GM18951 (cell line): ENCODE data around the gene CDC42EP3.

Experiments
- POLR2A ChIP-seq: IDR thresholded peaks from 4 replicates; pipeline ENCODE4 v1.6.1; 2011; ENCODE audit warnings: mild to moderate bottlenecking; ENCODE audit not compliant: insufficient read length, insufficient read depth; ENCODE audit errors: extremely low read depth
- in situ Hi-C: fragments of 300-500 bp; cut with MboI; formaldehyde crosslinking; loops from one replicate; pipeline ENCODE4 v1.12.0; 2022; ENCODE audit warnings: low sequenced_read_pairs, mixed read lengths, inconsistent platforms; ENCODE audit not compliant: unreplicated experiment

The CDC42EP3 gene

GRCh38 chr2:37621199-37621598 is 50.2 kb downstream of the CDC42EP3 start:
- in situ Hi-C loops: no loop called here

GRCh38 chr2:37619959-37620300 is 51.5 kb downstream of the CDC42EP3 start:
- in situ Hi-C loops: no loop called here
- TF ChIP-seq POLR2A: no peak

More at GRCh38 chr2:37621199-37621598, 50.2 kb downstream of the CDC42EP3 start:
- TF ChIP-seq POLR2A: no peak

GRCh38 chr2:37619230-37619958 is 52.0 kb downstream of the CDC42EP3 start:
- no peak for TF ChIP-seq POLR2A
- in situ Hi-C loops: no loop called here

- in situ Hi-C loops: no loop called here
- TF ChIP-seq POLR2A: no peak
Measured at GRCh38 chr2:37618326-37618725, 53.1 kb downstream of the CDC42EP3 start.

- no peak for TF ChIP-seq POLR2A
- in situ Hi-C loops: no loop called here
Measured at GRCh38 chr2:37617119-37617892, 54.1 kb downstream of the CDC42EP3 start.

- no peak for TF ChIP-seq POLR2A
- in situ Hi-C loops: no loop called here
Measured at GRCh38 chr2:37616677-37617005, 54.8 kb downstream of the CDC42EP3 start.

- in situ Hi-C loops: no loop called here
- no peak for TF ChIP-seq POLR2A
Measured at GRCh38 chr2:37615804-37616676, 55.4 kb downstream of the CDC42EP3 start.

GRCh38 chr2:37614061-37614738 is 57.2 kb downstream of the CDC42EP3 start:
- no peak for TF ChIP-seq POLR2A
- in situ Hi-C loops: no loop called here

GRCh38 chr2:37612382-37612781 is 59.1 kb downstream of the CDC42EP3 start:
- no peak for TF ChIP-seq POLR2A

GRCh38 chr2:37610638-37611289 is 60.7 kb downstream of the CDC42EP3 start:
- in situ Hi-C loops: no loop called here
- TF ChIP-seq POLR2A: no peak

More at GRCh38 chr2:37612382-37612781, 59.1 kb downstream of the CDC42EP3 start:
- in situ Hi-C loops: no loop called here

GRCh38 chr2:37609782-37610181 is 61.7 kb downstream of the CDC42EP3 start:
- in situ Hi-C loops: no loop called here
- no peak for TF ChIP-seq POLR2A

GRCh38 chr2:37604716-37605115 is 66.7 kb downstream of the CDC42EP3 start:
- TF ChIP-seq POLR2A: no peak
- in situ Hi-C loops: no loop called here
